T-helper 1 cell treated with Interleukin-12 subunit alpha and Interleukin-12 subunit beta and Interleukin-4 antibody, amounts not matched to agents 30 ng/mL and 1 ng/mL, for 36 hours (primary cell): Measurements from ENCODE around the gene MYOD1. TPM values are rescaled to one million over a fixed set of nuclear protein-coding genes. Genes with fewer than 3 reads are reported as not detected.

Source experiments
- intact Hi-C: fragments of 100-400 bp; cut with micrococcal nuclease; formaldehyde crosslinking; loops from one replicate; pipeline ENCODE4 v1.15.1; 2024
- total RNA-seq: library from RNA; stranded (reverse); gene quantifications from 2 replicates; pipeline ENCODE4 v1.2.3, GENCODE V29; 2022

Gene MYOD1
- total RNA-seq, 1 donor from 2014 or later: not detected

DNA sequence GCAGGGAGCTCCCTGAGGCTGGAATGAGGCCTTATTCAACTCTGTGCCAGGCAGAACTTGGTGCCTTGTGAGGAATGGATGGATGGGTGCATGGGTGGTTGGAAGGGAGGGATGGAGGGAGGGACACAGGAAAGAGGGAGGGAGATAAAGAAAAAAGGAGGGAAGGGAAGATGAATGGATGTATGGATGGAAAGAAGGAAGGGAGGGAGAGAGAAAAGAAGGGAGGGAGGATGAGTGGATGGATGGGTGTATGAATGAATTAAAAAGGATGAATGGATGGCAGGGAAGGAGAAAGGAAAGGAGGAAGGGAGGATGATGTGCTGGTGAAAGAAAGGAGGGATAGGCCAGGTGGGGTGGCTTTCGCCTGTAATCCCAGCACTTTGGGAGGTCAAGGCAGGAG, 49.8 kb downstream of the MYOD1 start:
- intact Hi-C loops: no loop called here

DNA sequence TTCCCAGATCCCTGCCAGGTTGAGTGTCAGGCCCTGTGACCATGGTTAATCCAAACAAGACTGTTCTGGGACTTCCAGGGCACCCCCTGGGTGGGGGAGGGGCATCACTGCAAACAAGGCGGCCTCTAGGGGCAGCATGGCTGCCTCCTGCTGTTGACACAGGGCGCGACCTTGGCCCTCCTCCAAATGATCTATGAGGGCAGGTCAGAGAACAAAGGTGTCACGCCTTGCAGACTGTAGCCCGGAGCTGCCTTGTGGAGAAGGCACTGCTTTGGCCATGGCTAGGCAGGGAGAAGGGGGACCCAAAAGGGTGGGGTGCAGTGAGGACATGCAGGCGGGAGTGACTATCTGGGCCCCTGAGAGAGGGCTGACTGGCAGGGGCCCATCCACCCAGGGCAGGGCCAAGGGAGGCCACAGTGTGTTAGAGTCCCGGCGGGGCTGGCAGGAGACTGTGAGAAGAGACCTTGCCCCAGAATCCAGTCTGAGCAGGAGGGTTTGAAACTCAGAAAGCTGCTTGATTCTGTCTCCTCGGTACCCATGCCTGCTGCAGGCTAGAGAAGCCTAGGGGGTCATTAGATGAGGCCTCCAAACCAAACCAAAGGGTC, 50.8 kb downstream of the MYOD1 start:
- intact Hi-C loops: no loop called here

DNA sequence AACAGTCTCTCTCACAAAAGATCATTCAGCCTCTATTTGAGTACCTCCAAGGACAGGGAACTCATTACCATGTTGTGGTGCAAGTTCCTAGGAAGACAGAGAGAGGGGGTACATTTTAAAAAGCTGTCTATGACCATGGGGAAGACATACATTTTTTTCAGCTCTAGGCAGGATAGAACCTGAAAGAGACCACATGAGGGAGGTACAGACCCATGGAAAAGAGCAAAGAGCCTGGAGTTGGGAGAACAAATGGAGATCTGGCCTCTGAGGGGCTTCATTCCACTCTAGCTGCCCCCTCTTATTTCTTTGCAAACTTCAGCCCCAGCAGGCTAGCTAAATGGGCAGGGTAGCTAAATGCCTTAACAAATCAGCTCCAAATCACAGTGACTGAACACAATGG, 51.5 kb downstream of the MYOD1 start:
- intact Hi-C loops: no loop called here

DNA sequence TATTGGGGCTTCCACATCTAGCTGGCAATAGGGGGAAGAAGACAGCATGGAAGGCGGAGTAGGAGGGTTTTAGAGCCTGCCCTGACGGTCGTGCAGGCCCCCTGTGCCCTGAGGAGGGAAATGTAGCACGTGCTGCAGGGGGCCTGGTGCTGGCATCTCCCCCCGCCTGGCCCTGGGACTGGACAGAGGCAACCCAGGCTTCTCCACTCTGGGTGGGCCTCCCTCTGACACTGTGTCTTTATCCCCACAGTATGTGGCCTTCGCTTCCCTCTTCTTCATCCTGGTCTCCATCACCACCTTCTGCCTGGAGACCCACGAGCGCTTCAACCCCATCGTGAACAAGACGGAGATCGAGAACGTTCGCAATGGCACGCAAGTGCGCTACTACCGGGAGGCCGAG, 52.0 kb downstream of the MYOD1 start:
- intact Hi-C loops: no loop called here

Other genes with a start within 250 kb of the MYOD1 start
- gene ABCC8, start 242.7 kb upstream of the MYOD1 start, total RNA-seq: not detected in 2 replicates
- gene USH1C, start 175.2 kb upstream of the MYOD1 start, total RNA-seq: not detected in 2 replicates
- not detected in 2 replicates for gene OTOG, start 172.3 kb upstream of the MYOD1 start, total RNA-seq
- gene KCNC1, start 15.2 kb downstream of the MYOD1 start, total RNA-seq: not detected in 2 replicates